K562 (cell line): ENCODE measurements around the gene ROBO3. TPM values are rescaled to one million over a fixed set of nuclear protein-coding genes. Genes with fewer than 3 reads are reported as not detected.

Experiments used
- ATAC-seq: fragments of 200-7000 bp; cut with Tn5 transposase; 3 replicates; pipeline ENCODE4 v1.9.1; 2020; ENCODE audit warnings: moderate library complexity
- BruUV-seq: library from RNA; stranded (reverse); fragments of 400-500 nt; replicated peaks from 2 replicates; lab custom pipeline; 2021; lab: Mats Ljungman, UMichigan
- CTCF ChIA-PET: fragments of 300-600 bp; formaldehyde crosslinking; extraction: SDS; loops from one replicate; lab custom pipeline; 2021; ENCODE audit warnings: low intra/inter-chr PET ratio; lab: Yijun Ruan, JAX
- POLR2A ChIA-PET: fragments of 300-600, 350-650 bp; sonication (Branson Sonifier 250); formaldehyde crosslinking; extraction: SDS; loops from one replicate; lab custom pipeline; 2021; ENCODE audit warnings: antibody characterized with exemption, inconsistent platforms; lab: Yijun Ruan, JAX
- DNase-seq, 4 experiments: peaks; one replicate each; pipeline versions ENCODE4 v3.0.0 to v3.0.0-alpha.2; 2011 to 2018; ENCODE audit warnings: low spot score in 3 of 4, mixed read lengths in 3 of 4; ENCODE audit errors: extremely low read depth in 1 of 4
- FAIRE-seq: peaks from 2 replicates; lab custom pipeline; 2011; peaks lifted over from hg19 to GRCh38; lab: Jason Lieb, UNC
- H2AFZ ChIP-seq: 2 replicates; pipeline ENCODE4 v1.6.0; 2011; ENCODE audit warnings: low read depth, low read length, control low read depth, inconsistent platforms
- H3K27ac ChIP-seq: fragments of 200-600 bp; 3 replicates; pipeline ENCODE4 v1.8.0; 2011; ENCODE audit warnings: low read depth, mild to moderate bottlenecking, control low read depth, inconsistent platforms, low read length, moderate library complexity, mixed read lengths; ENCODE audit errors: extremely low read depth
- H3K27me3 ChIP-seq, 2 experiments: fragments of 300-600 bp in 1 of 2; 2 replicates in 1 of 2; 3 replicates in 1 of 2; pipeline versions ENCODE4 v1.6.0 to v1.8.0; 2011; ENCODE audit warnings: inconsistent platforms in 2 of 2, low read length in 2 of 2, mild to moderate bottlenecking in 1 of 2, mixed read lengths in 1 of 2, moderate library complexity in 1 of 2; ENCODE audit not compliant: control insufficient read depth in 2 of 2, insufficient read depth in 2 of 2
- H3K36me3 ChIP-seq: fragments of 300-600 bp; 3 replicates; pipeline ENCODE4 v1.8.0; 2011; ENCODE audit warnings: mild to moderate bottlenecking, low read length, inconsistent platforms; ENCODE audit not compliant: control insufficient read depth, insufficient read depth
- H3K4me1 ChIP-seq, 2 experiments: fragments of 200-600 bp in 1 of 2; replicated peaks in 1 of 2; 2 replicates in 1 of 2; 3 replicates in 1 of 2; pipeline versions ENCODE4 v1.5.1 to v1.8.0; 2011; ENCODE audit warnings: inconsistent platforms in 2 of 2, low read length in 2 of 2, mild to moderate bottlenecking in 1 of 2, mixed read lengths in 1 of 2, moderate library complexity in 1 of 2; ENCODE audit not compliant: control insufficient read depth in 2 of 2, insufficient read depth in 2 of 2
- H3K4me2 ChIP-seq: 2 replicates; pipeline ENCODE4 v1.6.1; 2011; ENCODE audit warnings: low read length, control low read depth, inconsistent platforms, mixed read lengths; ENCODE audit not compliant: insufficient read depth
- H3K4me3 ChIP-seq: fragments of 200-600 bp; sonication (generic), shearing (Covaris generic); 2 replicates; pipeline ENCODE4 v1.5.1; 2016; ENCODE audit warnings: control low read depth, inconsistent platforms
- H3K79me2 ChIP-seq: fragments of 200-600 bp; 3 replicates; pipeline ENCODE4 v1.8.0; 2011; ENCODE audit warnings: low read length, inconsistent platforms; ENCODE audit not compliant: control insufficient read depth, insufficient read depth
- H3K9ac ChIP-seq, 2 experiments: 2 replicates each; pipeline versions ENCODE4 v1.6.0 to v1.6.1; 2011; ENCODE audit warnings: low read depth in 2 of 2, low read length in 2 of 2, control low read depth in 1 of 2, inconsistent platforms in 1 of 2, mild to moderate bottlenecking in 1 of 2, mixed read lengths in 1 of 2; ENCODE audit not compliant: insufficient read depth in 1 of 2
- H3K9me1 ChIP-seq: one replicate; pipeline ENCODE4 v1.6.0; 2011; ENCODE audit warnings: inconsistent platforms, mild to moderate bottlenecking, low read length, moderate library complexity; ENCODE audit not compliant: control insufficient read depth, insufficient read depth
- H3K9me3 ChIP-seq: replicated peaks from 2 replicates; pipeline ENCODE4 v1.5.1; 2011; ENCODE audit warnings: low read depth, low read length, inconsistent platforms; ENCODE audit not compliant: control insufficient read depth, insufficient read depth
- H4K20me1 ChIP-seq: replicated peaks from 2 replicates; pipeline ENCODE4 v1.6.1; 2011; ENCODE audit warnings: low read length, inconsistent platforms, mixed read lengths; ENCODE audit not compliant: control insufficient read depth, insufficient read depth
- BACH1 ChIP-seq: fragments of 200-800 bp; sonication (Bioruptor generic); IDR thresholded peaks from 2 replicates; pipeline ENCODE4 v1.6.1; 2016; ENCODE audit warnings: missing genetic modification characterization, missing compliant biosample characterization
- KLF16 ChIP-seq: IDR thresholded peaks from 2 replicates; pipeline ENCODE4 v1.6.1; 2016; ENCODE audit warnings: antibody characterized with exemption
- NR3C1 ChIP-seq: sonication (generic); formaldehyde crosslinking; IDR thresholded peaks from 2 replicates; pipeline ENCODE4 v1.8.1; 2022; ENCODE audit warnings: missing genetic modification reagents
- SAFB ChIP-seq: fragments of 200-400 bp; formaldehyde crosslinking; IDR thresholded peaks from 2 replicates; pipeline ENCODE4 v1.6.1; 2017; ENCODE audit warnings: low read depth, low read length, borderline replicate concordance
- SAP30 ChIP-seq: fragments of 200-600 bp; sonication (generic); IDR thresholded peaks from 2 replicates; pipeline ENCODE4 v1.6.1; 2012; ENCODE audit warnings: borderline replicate concordance, low read depth, mild to moderate bottlenecking, moderate library complexity, low read length, control low read depth, inconsistent platforms; ENCODE audit not compliant: insufficient read depth, poor library complexity, severe bottlenecking
- SMAD2 ChIP-seq: fragments of 150-350 bp; IDR thresholded peaks from 2 replicates; pipeline ENCODE4 v1.6.1; 2014; ENCODE audit warnings: low read depth, mild to moderate bottlenecking, low read length
- SNAPC5 ChIP-seq: fragments of 250-450 bp; sonication (Bioruptor Pico); IDR thresholded peaks from 2 replicates; pipeline ENCODE4 v1.8.0; 2021; ENCODE audit warnings: moderate library complexity, mild to moderate bottlenecking, inconsistent platforms
- ZC3H11A ChIP-seq: IDR thresholded peaks from 2 replicates; pipeline ENCODE4 v1.6.1; 2012; ENCODE audit warnings: low read depth, low read length, improper control_type of control experiment
- ZSCAN29 ChIP-seq: fragments of 450-650 bp; IDR thresholded peaks from 2 replicates; pipeline ENCODE4 v1.6.1; 2017
- WGBS: fragments of 100-300 bp; shearing (Covaris generic); methylation state at CpG from one replicate; pipeline ENCODE4 v1.1.6; 2016; ENCODE audit warnings: low coverage, mixed read lengths; ENCODE audit not compliant: insufficient coverage; ENCODE audit errors: missing lambda C conversion rate; 5-methylcytosine and 5-hydroxymethylcytosine counted together
- in situ Hi-C: fragments of 300-500 bp; cut with MboI; formaldehyde crosslinking; loops from 4 replicates; pipeline ENCODE4 v1.15.0; 2018; ENCODE audit warnings: inconsistent platforms, mixed read lengths
- intact Hi-C: fragments of 100-400 bp; cut with micrococcal nuclease; formaldehyde crosslinking; loops from 2 replicates; pipeline ENCODE4 v1.14.2; 2022
- polyA plus RNA-seq, 8 experiments: library from polyadenylated mRNA; depleted of rRNA in 4 of 8; stranded (reverse) in 5 of 8; unstranded in 3 of 8; fragments of >200 nt; fragmentation: Nextera tagmentation in 2 of 8; fragmentation: Illumina TruSeq in 1 of 8; extraction: Ambion mirVana in 2 of 8; extraction: Trizol in 1 of 8; gene quantifications; 2 replicates each; pipeline versions ENCODE4 v1.2.1 to v1.2.3, GENCODE V29; 2011 to 2014; ENCODE audit warnings: inconsistent platforms in 1 of 8, missing spikeins in 1 of 8
- total RNA-seq, 7 experiments: library from RNA; depleted of rRNA in 6 of 7; stranded (reverse); fragments of >200 nt in 6 of 7; fragmentation: Illumina TruSeq in 2 of 7; extraction: Trizol in 2 of 7; gene quantifications; 2 replicates each; pipeline versions ENCODE4 v1.2.1 to v1.2.3, GENCODE V29; 2011 to 2021; ENCODE audit warnings: low replicate concordance in 1 of 7
- TF ChIP-seq, protein P1 (sequence below), 2 experiments: fragments of 450-650 bp in 1 of 2; IDR thresholded peaks; 2 replicates each; pipeline ENCODE4 v1.6.1; 2011 to 2017; ENCODE audit warnings: low read depth in 2 of 2, antibody characterized with exemption in 1 of 2, borderline replicate concordance in 1 of 2, low read length in 1 of 2, mild to moderate bottlenecking in 1 of 2, mixed read lengths in 1 of 2; ENCODE audit not compliant: control insufficient read depth in 1 of 2
- TF ChIP-seq, protein P2 (sequence below): sonication (generic); formaldehyde crosslinking; IDR thresholded peaks from 2 replicates; pipeline ENCODE4 v1.8.1; 2022; ENCODE audit warnings: missing genetic modification reagents

The ROBO3 gene
- total and polyA plus RNA-seq, 9 of the 15 experiments (the other 6 are each of a cell fraction or from before 2014, with no cell fraction given): 0.29 to 1.4 (median 0.97) TPM; not detected in 2

GRCh38 chr11:124884340-124884739, 19.1 kb downstream of the ROBO3 start (continued):
- TF ChIP-seq BACH1 (tag): no peak

DNA sequence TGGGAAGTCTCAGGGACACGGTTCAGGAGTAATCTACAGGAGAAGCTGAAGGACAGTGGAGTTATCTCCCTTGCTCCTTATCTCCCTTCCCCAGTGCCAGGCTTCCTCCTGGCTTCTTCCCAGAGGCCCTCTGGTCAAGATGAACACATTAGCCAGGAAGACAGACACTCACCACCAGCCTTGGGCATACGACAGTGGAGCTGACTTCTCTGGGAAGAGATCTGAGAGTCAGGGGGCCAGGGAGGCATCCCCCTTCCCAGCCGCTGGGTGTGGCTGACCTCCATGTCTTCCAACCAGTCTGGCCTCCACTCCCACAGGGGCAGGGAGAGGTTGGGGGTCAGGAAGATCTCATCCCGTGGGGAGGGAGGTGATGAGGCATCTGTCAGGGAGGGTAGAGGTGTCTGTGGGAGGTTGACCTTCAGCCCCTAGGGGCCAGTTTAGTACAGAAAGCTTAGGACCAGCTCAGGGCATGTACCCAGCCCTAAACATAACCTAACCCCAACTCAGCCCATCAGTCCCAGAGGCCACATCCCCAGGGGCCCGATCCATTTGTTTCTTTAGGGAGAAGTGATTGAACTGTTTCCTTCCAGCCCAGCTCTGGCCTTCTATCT, 19.7 kb downstream of the ROBO3 start:
- ChIA-PET POLR2A (interaction anchor here (0.5 kb wide), 1 partner anchor 1203 kb away, joined by 3 read pairs; no protein-coding TSS in a partner anchor), CTCF (no interaction called here)
- no peak for DNase-seq
- no peak for TF ChIP-seq KLF16
- TF ChIP-seq SMAD2: no peak
- TF ChIP-seq NR3C1: no peak
- no peak for TF ChIP-seq ZSCAN29
- TF ChIP-seq SAFB: no peak
- no peak for TF ChIP-seq SNAPC5 (CRISPR knock-in tag)
- TF ChIP-seq SAP30: no peak
- TF ChIP-seq, protein P1, sequence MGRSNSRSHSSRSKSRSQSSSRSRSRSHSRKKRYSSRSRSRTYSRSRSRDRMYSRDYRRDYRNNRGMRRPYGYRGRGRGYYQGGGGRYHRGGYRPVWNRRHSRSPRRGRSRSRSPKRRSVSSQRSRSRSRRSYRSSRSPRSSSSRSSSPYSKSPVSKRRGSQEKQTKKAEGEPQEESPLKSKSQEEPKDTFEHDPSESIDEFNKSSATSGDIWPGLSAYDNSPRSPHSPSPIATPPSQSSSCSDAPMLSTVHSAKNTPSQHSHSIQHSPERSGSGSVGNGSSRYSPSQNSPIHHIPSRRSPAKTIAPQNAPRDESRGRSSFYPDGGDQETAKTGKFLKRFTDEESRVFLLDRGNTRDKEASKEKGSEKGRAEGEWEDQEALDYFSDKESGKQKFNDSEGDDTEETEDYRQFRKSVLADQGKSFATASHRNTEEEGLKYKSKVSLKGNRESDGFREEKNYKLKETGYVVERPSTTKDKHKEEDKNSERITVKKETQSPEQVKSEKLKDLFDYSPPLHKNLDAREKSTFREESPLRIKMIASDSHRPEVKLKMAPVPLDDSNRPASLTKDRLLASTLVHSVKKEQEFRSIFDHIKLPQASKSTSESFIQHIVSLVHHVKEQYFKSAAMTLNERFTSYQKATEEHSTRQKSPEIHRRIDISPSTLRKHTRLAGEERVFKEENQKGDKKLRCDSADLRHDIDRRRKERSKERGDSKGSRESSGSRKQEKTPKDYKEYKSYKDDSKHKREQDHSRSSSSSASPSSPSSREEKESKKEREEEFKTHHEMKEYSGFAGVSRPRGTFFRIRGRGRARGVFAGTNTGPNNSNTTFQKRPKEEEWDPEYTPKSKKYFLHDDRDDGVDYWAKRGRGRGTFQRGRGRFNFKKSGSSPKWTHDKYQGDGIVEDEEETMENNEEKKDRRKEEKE (IDR thresholded peaks at IDR 0.05; ENCODE audit: borderline replicate concordance in 1 of 2, control insufficient read depth in 1 of 2, low read depth in 2 of 2, low read length in 1 of 2): no peak
- TF ChIP-seq ZC3H11A: no peak
- TF ChIP-seq, protein P2, sequence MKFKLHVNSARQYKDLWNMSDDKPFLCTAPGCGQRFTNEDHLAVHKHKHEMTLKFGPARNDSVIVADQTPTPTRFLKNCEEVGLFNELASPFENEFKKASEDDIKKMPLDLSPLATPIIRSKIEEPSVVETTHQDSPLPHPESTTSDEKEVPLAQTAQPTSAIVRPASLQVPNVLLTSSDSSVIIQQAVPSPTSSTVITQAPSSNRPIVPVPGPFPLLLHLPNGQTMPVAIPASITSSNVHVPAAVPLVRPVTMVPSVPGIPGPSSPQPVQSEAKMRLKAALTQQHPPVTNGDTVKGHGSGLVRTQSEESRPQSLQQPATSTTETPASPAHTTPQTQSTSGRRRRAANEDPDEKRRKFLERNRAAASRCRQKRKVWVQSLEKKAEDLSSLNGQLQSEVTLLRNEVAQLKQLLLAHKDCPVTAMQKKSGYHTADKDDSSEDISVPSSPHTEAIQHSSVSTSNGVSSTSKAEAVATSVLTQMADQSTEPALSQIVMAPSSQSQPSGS (CRISPR knock-in tag): no peak
- H3K27me3 ChIP-seq: peaks cover 2 to 68% of the 10 kb centered on the region in 2 experiments; a peak in 4 of 5 replicates
- no peaks in the 10 kb centered on the region for H3K9me3 ChIP-seq
- no peaks in the 10 kb centered on the region for H3K36me3 ChIP-seq
- no peak for ATAC-seq
- in situ Hi-C loops (no loop called here), intact Hi-C loops (no loop called here)
- H2AFZ ChIP-seq: no peak overlapping the region
- no TSS peak for BruUV-seq
- no peak overlapping the region for H3K4me2 ChIP-seq
- peaks cover 7 to 10% of the 10 kb centered on the region in 2 experiments; a peak in 3 of 5 replicates for H3K4me1 ChIP-seq
- H3K9ac ChIP-seq: peak overlapping the region in 1 of 2 experiments; percentile 45; a peak in 1 of 4 replicates
- no peaks in the 10 kb centered on the region for H3K79me2 ChIP-seq
- no peak for FAIRE-seq
- no peaks in the 10 kb centered on the region for H3K9me1 ChIP-seq
- no peak overlapping the region for H3K4me3 ChIP-seq
- no peak overlapping the region for H3K27ac ChIP-seq
- WGBS: 0% methylated on average over 5 of the region's 5 CpGs
- 0 out of 2 replicates have a peak, but pooled peaks cover 3% of the 10 kb centered on the region for H4K20me1 ChIP-seq
